HepG2 (cell line): ENCODE data around the gene ARL16. TPM values are rescaled to one million over a fixed set of nuclear protein-coding genes. Genes with fewer than 3 reads are reported as not detected.

Experiments
- CBFB ChIP-seq: sonication (generic); formaldehyde crosslinking; IDR thresholded peaks from 2 replicates; pipeline ENCODE4 v1.4.0; 2020; ENCODE audit warnings: missing genetic modification reagents
- DNMT1 ChIP-seq: sonication (generic); formaldehyde crosslinking; IDR thresholded peaks from 2 replicates; pipeline ENCODE4 v1.5.1; 2020; ENCODE audit warnings: mild to moderate bottlenecking, missing genetic modification reagents
- KDM3A ChIP-seq: IDR thresholded peaks from 2 replicates; pipeline ENCODE4 v1.6.1; 2018; ENCODE audit warnings: low read depth, missing compliant biosample characterization
- KDM4B ChIP-seq: sonication (generic); formaldehyde crosslinking; IDR thresholded peaks from 2 replicates; pipeline ENCODE4 v1.4.0; 2020; ENCODE audit warnings: missing genetic modification reagents
- KDM6A ChIP-seq: IDR thresholded peaks from 2 replicates; pipeline ENCODE4 v1.6.1; 2016; ENCODE audit warnings: low read depth
- KMT2B ChIP-seq: IDR thresholded peaks from 2 replicates; pipeline ENCODE4 v1.6.1; 2016; ENCODE audit warnings: missing genetic modification reagents, missing compliant biosample characterization
- MBD4 ChIP-seq: IDR thresholded peaks from 2 replicates; pipeline ENCODE4 v1.6.1; 2012; ENCODE audit warnings: low read length, inconsistent platforms, borderline replicate concordance
- MBNL3 ChIP-seq: fragments of 250-450 bp; sonication (Bioruptor Pico); conservative IDR thresholded peaks from 2 replicates; pipeline ENCODE4 v1.8.0; 2022; ENCODE audit warnings: mild to moderate bottlenecking, inconsistent platforms
- NFE2L1 ChIP-seq: sonication (generic); formaldehyde crosslinking; IDR thresholded peaks from 2 replicates; pipeline ENCODE4 v1.4.0; 2020; ENCODE audit warnings: missing genetic modification reagents, mild to moderate bottlenecking, borderline replicate concordance
- NRL ChIP-seq: sonication (generic); formaldehyde crosslinking; IDR thresholded peaks from 2 replicates; pipeline ENCODE4 v1.5.0; 2020; ENCODE audit warnings: missing genetic modification reagents, mild to moderate bottlenecking, moderate library complexity, borderline replicate concordance
- RFXAP ChIP-seq: sonication (generic); formaldehyde crosslinking; IDR thresholded peaks from 2 replicates; pipeline ENCODE4 v1.4.0; 2020; ENCODE audit warnings: missing genetic modification reagents, borderline replicate concordance
- SMAD3 ChIP-seq: sonication (generic); formaldehyde crosslinking; IDR thresholded peaks from 2 replicates; pipeline ENCODE4 v1.4.0; 2020; ENCODE audit warnings: missing genetic modification reagents
- SOX6 ChIP-seq, 2 experiments: fragments of 450-650 bp in 1 of 2; sonication (generic) in 1 of 2; formaldehyde crosslinking in 1 of 2; IDR thresholded peaks; 2 replicates each; pipeline versions ENCODE4 v1.4.0 to v1.6.1; 2017 to 2020; ENCODE audit warnings: antibody characterized with exemption in 1 of 2, mild to moderate bottlenecking in 1 of 2, missing genetic modification reagents in 1 of 2
- ZBTB7A ChIP-seq: sonication (generic); formaldehyde crosslinking; IDR thresholded peaks from 2 replicates; pipeline ENCODE4 v1.8.0; 2022; ENCODE audit warnings: mild to moderate bottlenecking, missing genetic modification reagents
- ZNF138 ChIP-seq: sonication (generic); formaldehyde crosslinking; IDR thresholded peaks from 2 replicates; pipeline ENCODE4 v1.5.0; 2020; ENCODE audit warnings: mild to moderate bottlenecking, low read depth, missing genetic modification reagents
- ZNF225 ChIP-seq: sonication (generic); formaldehyde crosslinking; IDR thresholded peaks from 2 replicates; pipeline ENCODE4 v1.4.0; 2020; ENCODE audit warnings: mild to moderate bottlenecking, missing genetic modification reagents
- ZNF660 ChIP-seq: sonication (generic); formaldehyde crosslinking; IDR thresholded peaks from 2 replicates; pipeline ENCODE4 v1.5.1; 2020; ENCODE audit warnings: mild to moderate bottlenecking, low read depth, missing genetic modification reagents, borderline replicate concordance
- ZNF672 ChIP-seq: sonication (generic); formaldehyde crosslinking; IDR thresholded peaks from 2 replicates; pipeline ENCODE4 v1.8.1; 2022; ENCODE audit warnings: missing genetic modification reagents
- ZNF678 ChIP-seq: sonication (generic); formaldehyde crosslinking; IDR thresholded peaks from 2 replicates; pipeline ENCODE4 v1.4.0; 2020; ENCODE audit warnings: mild to moderate bottlenecking, missing genetic modification reagents
- polyA plus RNA-seq, 8 experiments: library from polyadenylated mRNA; depleted of rRNA in 3 of 8; stranded (reverse) in 7 of 8; unstranded in 1 of 8; fragments of >200 nt; fragmentation: Illumina TruSeq in 4 of 8; extraction: Trizol in 4 of 8; gene quantifications; 2 replicates each; pipeline versions ENCODE4 v1.2.1 to v1.2.3, GENCODE V29; 2011 to 2016; ENCODE audit warnings: low read depth in 4 of 8, missing spikeins in 1 of 8, mixed read lengths in 1 of 8; ENCODE audit not compliant: insufficient read depth in 1 of 8
- total RNA-seq, 5 experiments: library from RNA; depleted of rRNA; stranded (reverse); fragments of >200 nt; fragmentation: Illumina TruSeq; extraction: Trizol; gene quantifications; 2 replicates each; pipeline ENCODE4 v1.2.3, GENCODE V29; 2016; ENCODE audit warnings: low read depth in 1 of 5
- TF ChIP-seq, protein P1 (sequence below): sonication (generic); formaldehyde crosslinking; IDR thresholded peaks from 2 replicates; pipeline ENCODE4 v1.4.0; 2020; ENCODE audit warnings: low read depth, missing genetic modification reagents
- TF ChIP-seq, protein P2 (sequence below): sonication (generic); formaldehyde crosslinking; IDR thresholded peaks from 2 replicates; pipeline ENCODE4 v1.5.1; 2020; ENCODE audit warnings: missing genetic modification reagents, mild to moderate bottlenecking, borderline replicate concordance
- TF ChIP-seq, protein P3 (sequence below): sonication (generic); formaldehyde crosslinking; IDR thresholded peaks from 2 replicates; pipeline ENCODE4 v1.5.1; 2020; ENCODE audit warnings: mild to moderate bottlenecking, moderate library complexity, missing genetic modification reagents
- TF ChIP-seq, protein P4 (sequence below): sonication (generic); formaldehyde crosslinking; IDR thresholded peaks from 2 replicates; pipeline ENCODE4 v1.4.0; 2020; ENCODE audit warnings: missing genetic modification reagents

ARL16 gene
- total and polyA plus RNA-seq, 2 of the 13 experiments (the other 11 are each of a cell fraction or from before 2014, with no cell fraction given) = 20.8 to 30.8 TPM

DNA sequence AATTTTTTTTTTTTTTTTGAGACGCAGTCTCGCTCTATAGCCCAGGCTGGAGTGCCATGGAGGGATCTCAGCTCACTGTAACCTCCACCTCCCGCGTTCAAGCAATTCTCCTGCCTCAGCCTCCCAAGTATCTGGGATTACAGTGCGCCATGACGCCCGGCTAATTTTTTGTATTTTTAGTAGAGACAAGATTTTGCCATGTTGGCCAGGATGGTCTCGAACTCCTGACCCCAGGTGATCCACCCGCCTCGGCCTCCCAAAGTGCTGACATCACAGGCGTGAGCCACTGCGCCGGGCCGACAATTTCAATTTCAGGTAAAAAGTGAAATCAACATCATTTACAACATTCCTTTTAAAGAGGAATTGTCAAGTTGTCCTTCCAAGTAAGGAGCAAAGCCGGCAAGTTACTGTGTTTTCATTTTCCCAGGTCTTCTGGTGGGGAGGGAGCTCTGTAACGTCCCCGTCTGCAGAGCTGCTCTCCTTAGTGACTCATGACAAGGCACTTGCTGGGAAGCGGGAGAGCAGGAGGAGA is 47.6 kb downstream of the ARL16 start (continued):
- peak; percentile 64; the same call in 1 of the 2 replicates for TF ChIP-seq RFXAP (CRISPR knock-in tag)
- no peak for TF ChIP-seq KDM6A (CRISPR knock-in tag)
- no peak for TF ChIP-seq ZNF660 (CRISPR knock-in tag)
- no peak for TF ChIP-seq MBD4
- no peak for TF ChIP-seq ZBTB7A (CRISPR knock-in tag)
- no peak for TF ChIP-seq ZNF138 (CRISPR knock-in tag)
- TF ChIP-seq KDM4B (CRISPR knock-in tag) = no peak
- TF ChIP-seq, protein P1, sequence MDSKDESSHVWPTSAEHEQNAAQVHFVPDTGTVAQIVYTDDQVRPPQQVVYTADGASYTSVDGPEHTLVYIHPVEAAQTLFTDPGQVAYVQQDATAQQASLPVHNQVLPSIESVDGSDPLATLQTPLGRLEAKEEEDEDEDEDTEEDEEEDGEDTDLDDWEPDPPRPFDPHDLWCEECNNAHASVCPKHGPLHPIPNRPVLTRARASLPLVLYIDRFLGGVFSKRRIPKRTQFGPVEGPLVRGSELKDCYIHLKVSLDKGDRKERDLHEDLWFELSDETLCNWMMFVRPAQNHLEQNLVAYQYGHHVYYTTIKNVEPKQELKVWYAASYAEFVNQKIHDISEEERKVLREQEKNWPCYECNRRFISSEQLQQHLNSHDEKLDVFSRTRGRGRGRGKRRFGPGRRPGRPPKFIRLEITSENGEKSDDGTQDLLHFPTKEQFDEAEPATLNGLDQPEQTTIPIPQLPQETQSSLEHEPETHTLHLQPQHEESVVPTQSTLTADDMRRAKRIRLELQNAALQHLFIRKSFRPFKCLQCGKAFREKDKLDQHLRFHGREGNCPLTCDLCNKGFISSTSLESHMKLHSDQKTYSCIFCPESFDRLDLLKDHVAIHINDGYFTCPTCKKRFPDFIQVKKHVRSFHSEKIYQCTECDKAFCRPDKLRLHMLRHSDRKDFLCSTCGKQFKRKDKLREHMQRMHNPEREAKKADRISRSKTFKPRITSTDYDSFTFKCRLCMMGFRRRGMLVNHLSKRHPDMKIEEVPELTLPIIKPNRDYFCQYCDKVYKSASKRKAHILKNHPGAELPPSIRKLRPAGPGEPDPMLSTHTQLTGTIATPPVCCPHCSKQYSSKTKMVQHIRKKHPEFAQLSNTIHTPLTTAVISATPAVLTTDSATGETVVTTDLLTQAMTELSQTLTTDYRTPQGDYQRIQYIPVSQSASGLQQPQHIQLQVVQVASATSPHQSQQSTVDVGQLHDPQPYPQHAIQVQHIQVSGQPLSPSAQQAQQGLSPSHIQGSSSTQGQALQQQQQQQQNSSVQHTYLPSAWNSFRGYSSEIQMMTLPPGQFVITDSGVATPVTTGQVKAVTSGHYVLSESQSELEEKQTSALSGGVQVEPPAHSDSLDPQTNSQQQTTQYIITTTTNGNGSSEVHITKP (CRISPR knock-in tag) = no peak
- no peak for TF ChIP-seq KMT2B (CRISPR knock-in tag)
- no peak for TF ChIP-seq SOX6 (IDR thresholded peaks at IDR 0.05)
- no peak for TF ChIP-seq SOX6 (CRISPR knock-in tag; IDR thresholded peaks at IDR 0.05)
- no peak for TF ChIP-seq SMAD3 (CRISPR knock-in tag)
- TF ChIP-seq ZNF225 = no peak
- no peak for TF ChIP-seq MBNL3 (CRISPR knock-in tag)
- TF ChIP-seq DNMT1 = no peak
- no peak for TF ChIP-seq CBFB (CRISPR knock-in tag)
- TF ChIP-seq, protein P2, sequence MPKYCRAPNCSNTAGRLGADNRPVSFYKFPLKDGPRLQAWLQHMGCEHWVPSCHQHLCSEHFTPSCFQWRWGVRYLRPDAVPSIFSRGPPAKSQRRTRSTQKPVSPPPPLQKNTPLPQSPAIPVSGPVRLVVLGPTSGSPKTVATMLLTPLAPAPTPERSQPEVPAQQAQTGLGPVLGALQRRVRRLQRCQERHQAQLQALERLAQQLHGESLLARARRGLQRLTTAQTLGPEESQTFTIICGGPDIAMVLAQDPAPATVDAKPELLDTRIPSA (CRISPR knock-in tag) = no peak
- no peak for TF ChIP-seq ZNF672 (CRISPR knock-in tag)
- TF ChIP-seq KDM3A = no peak
- no peak for TF ChIP-seq ZNF678
- no peak for TF ChIP-seq NRL (CRISPR knock-in tag)
- TF ChIP-seq, protein P3, sequence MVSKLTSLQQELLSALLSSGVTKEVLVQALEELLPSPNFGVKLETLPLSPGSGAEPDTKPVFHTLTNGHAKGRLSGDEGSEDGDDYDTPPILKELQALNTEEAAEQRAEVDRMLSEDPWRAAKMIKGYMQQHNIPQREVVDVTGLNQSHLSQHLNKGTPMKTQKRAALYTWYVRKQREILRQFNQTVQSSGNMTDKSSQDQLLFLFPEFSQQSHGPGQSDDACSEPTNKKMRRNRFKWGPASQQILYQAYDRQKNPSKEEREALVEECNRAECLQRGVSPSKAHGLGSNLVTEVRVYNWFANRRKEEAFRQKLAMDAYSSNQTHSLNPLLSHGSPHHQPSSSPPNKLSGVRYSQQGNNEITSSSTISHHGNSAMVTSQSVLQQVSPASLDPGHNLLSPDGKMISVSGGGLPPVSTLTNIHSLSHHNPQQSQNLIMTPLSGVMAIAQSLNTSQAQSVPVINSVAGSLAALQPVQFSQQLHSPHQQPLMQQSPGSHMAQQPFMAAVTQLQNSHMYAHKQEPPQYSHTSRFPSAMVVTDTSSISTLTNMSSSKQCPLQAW (CRISPR knock-in tag) = no peak; the same call in 1 of the 2 replicates
- TF ChIP-seq, protein P4, sequence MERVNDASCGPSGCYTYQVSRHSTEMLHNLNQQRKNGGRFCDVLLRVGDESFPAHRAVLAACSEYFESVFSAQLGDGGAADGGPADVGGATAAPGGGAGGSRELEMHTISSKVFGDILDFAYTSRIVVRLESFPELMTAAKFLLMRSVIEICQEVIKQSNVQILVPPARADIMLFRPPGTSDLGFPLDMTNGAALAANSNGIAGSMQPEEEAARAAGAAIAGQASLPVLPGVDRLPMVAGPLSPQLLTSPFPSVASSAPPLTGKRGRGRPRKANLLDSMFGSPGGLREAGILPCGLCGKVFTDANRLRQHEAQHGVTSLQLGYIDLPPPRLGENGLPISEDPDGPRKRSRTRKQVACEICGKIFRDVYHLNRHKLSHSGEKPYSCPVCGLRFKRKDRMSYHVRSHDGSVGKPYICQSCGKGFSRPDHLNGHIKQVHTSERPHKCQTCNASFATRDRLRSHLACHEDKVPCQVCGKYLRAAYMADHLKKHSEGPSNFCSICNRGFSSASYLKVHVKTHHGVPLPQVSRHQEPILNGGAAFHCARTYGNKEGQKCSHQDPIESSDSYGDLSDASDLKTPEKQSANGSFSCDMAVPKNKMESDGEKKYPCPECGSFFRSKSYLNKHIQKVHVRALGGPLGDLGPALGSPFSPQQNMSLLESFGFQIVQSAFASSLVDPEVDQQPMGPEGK (CRISPR knock-in tag) = no peak
- no peak for TF ChIP-seq NFE2L1 (CRISPR knock-in tag)
